GM04504 (cell line): ENCODE data around the gene CNTFR.
A peak's percentile ranks its signal among the peaks of the same experiment; 100 is the strongest.
"Not testable (repeated sequence)": the region's sequence is repeated elsewhere in the genome, so short reads cannot be mapped to it uniquely, and the experiment has no call there.

ENCODE experiments used
- DNase-seq: peaks from one replicate; pipeline ENCODE4 v3.0.0-alpha.2; 2012; ENCODE audit warnings: low read depth

Gene CNTFR

DNA sequence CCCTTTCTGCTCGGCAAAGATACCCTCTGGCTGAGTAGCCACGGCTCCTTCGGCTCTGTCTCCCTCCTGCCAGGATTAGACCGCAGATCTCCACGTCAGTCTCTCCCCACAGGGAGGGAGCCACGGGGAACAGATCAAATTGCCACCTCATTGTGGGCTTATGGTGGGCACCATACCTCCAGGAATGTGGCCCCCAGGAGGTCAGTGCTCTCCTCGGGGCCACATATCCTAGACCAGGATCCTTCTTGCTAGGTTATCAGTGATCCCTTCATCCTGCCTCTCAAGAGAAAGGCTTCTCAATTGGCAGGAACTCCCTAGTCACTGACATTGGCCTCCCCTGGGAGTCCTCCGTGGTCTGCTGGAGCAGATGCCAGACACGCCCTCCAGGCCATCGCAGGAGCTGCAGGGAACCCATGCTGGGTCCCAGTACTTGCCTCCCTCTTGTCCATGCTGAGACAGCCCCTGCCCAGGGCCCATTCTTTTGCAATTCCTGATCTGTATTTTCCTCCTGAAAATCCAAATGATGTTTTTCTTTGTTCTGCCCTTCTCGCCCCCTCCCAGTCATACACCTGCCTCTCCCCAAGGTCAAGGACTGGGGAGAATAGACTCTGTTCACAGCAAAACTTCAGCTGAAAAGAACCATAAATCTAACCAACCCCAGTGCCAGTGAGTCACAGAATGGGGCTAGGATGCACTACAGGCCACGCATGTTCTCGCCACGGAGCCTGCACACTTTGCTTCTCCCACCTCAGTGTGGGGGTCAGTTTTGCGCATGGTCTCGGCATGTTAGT is 35.1 kb downstream of the CNTFR start:
- DNase-seq = no peak

DNA sequence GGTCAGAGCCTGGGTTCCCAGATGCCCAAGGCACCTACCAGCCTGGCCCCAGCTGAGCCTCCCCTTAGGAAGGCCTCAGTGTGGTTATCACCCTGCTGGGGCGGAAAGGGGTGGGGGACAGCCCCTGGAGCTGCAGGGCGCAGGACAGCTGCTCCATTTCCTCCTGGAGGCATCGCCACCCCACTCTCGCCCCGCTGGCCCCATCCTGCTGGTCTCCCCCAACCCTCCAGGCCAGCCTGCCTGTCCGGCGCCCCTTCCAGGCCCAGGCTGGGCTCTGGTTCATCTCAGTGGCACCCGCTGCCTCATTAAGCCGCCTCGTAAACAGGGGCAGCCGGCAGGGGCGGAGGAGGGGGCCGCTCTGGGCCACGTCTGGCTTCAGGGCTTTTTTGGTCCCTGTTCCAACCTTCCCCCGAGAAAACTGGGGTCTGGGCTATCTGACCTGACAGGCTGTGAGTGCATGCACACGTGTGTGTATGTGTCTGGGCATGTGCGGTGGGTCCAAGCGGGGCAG is 36.0 kb downstream of the CNTFR start:
- no peak for DNase-seq

DNA sequence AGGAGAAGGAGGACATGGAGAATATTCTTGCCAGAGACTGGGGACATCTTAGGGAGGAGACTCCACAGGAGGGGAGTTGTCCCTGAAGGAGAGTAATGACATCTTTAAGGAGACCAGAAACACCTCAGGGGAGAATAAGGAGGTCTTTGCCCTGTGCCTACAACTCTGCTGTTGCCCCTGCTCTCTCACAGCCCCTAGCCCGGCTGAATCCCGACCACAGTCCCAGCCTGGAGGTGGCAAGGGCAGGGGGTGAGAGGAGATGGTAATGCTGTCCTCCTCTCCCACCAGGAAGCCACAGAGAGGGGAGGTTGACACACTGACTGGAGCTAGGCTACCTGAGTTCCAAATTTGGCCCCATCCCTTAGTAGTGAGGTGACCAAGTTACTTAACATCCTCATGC is 36.5 kb downstream of the CNTFR start:
- DNase-seq = no peak

DNA sequence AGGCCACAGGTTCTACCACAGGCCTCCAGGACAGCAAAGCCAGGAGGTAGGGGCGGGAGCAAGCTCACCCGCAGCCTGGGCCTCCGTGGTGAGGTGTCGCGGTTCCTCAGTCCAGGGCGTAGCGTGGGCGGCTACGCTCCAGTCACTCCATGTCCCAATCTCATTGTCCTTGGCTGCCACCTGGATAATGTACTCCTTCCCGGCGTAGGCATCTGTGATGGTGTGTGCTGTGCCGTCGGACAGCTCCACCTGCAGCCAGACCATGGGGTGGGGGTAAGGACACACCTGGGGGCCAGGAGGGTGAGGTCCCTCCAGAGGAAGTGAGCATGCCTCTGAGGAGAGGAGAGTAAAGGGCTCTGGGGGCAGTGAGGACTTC is 36.9 kb downstream of the CNTFR start:
- DNase-seq = no peak

DNA sequence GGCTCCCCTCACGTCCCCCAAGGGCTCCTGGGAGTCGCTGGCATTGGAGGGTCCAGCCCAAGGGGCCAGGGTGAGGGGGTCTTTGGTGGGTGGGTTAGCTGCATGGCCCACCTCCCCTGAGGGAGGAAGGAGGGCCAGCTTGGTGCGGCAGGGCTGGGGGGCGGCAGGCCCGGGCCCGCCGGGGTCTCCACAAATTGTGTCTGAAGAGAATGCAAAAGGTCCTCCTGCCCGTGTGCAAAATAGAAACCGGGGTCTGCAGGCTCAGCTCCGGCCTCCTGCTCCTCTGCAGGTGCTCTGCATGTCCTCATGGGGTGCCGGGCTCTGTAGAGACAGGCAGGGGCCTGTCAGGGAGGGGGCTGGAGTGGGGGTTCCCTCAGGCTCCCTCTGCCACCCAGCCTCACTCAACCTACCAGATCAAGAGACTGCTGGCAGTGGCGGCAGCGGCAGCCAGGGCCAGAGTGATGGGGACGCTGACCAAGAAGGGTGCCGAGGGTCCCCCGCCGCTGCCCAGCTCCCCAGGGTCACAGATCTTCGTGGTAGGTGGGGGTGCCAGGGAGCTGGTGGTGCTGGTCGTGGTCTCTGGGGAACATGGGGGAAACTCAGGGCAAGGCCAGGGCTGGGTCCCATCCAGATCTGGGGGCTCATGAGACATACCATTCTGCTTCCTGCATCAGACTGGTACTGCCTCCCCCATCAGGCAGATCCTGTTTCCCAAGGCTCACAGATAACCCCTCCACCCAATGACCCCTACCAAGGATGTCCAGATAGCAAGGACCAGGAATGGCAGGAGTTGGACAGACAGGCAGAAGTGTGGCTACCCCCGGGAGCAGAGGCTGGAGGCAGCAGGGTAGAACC is 37.5 kb downstream of the CNTFR start:
- no peak for DNase-seq

DNA sequence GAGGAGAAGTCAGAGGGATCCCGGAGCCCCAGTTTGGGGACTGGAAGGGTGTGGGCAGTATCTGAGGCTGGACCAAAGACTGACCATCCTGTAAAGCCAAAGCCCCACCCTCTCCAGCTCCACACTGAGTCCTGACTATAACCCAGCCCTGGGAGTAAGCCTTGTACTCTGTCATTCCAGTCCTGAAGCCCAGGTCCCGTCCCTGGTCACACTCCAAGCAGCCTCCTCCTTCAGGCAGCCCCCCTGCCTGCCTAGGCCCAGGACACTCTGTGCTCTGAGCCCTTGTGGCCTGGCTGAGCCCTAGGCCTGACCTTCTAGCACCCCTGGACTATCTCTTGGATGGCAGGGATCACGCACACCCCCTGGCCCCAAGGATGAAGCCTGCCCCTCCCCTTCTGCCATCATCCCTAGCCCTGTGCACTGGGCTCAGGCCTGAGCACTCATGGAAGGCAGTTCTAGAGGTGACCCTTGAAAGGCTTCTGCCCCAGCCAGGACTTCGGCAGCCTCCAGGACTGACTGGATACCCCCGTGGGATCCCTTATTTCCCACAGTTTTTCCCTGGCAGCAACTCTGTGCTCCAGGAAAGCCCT is 38.7 kb downstream of the CNTFR start:
- no peak for DNase-seq

DNA sequence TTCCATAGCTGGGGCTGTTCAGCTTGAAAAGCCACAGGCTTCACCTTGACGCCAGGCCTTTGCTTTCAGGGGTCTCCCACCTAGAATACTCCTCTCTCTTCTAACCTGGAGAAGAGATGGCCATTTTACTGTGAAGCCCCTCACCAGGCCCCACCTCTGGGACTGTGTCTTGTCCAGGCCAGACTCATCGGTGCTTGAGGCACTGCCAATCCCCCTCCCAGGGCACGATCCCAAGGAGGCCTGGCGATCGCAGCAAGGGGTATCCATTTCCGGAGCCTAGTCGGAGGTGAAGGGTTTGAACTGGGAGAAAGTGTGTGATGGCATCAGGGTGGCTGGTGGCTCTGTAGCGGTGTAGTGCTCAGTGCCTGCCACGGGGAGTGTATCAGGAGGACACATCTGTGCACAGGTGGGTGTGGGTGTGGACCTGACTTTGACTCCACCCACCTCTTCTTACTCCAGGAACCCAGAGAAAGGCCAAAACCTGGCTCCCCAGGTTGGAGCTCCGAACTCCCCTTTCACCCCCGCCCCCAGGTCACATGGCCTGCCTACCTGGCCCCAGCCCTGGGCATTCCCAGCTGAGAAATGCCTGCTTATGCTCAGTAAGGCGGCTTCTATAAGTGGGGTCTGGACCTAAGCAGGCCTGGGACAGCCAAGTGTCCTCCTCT is 39.4 kb downstream of the CNTFR start:
- no peak for DNase-seq

DNA sequence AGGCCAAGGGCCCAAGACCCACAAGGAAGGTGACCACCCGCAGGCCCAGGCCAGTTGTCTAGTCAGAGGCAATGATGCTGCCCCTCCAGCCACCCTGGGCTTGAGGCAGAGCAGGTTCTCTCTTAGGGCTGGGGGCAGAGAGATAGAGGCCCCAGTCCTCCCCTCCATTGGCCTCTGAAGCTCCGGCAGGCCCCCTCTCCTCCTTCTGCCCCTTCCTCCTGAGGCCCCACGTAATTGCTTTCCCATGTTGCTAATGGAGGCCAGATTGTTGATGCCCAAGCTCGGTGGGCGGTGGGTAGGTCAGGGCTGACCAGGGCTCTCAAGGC is 40.2 kb downstream of the CNTFR start:
- DNase-seq = no peak

DNA sequence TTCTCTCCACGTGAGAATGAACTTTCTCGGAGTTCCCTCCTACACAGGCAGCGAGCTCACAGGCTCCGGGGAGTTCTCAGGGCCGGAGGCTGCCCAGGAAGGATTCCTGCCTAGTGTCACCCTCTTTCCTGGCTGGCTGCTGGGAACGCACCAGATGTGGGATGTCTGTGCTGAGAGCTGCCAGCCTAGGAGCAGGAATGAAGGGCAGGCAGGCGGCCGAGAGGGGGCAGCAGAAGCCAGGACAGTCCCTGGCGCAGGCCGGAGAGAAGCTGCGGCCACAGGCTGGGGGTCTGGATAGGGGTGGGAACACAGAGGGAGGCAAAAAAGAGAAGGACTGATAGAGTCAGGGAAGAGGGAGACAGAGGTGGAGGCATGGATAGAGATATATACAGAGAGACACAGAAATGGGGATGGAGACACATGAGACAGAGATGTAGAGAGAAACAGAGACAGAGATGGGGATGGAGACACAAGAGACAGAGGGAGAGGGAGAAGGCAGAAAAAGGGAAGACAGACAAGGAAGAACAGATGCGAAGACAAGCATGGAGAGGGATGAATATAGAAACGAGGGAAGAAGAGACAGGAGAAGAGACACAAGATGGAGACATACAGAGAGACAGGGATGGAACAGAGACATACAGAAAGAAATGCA is 41.4 kb downstream of the CNTFR start:
- DNase-seq = peak; percentile 48

DNA sequence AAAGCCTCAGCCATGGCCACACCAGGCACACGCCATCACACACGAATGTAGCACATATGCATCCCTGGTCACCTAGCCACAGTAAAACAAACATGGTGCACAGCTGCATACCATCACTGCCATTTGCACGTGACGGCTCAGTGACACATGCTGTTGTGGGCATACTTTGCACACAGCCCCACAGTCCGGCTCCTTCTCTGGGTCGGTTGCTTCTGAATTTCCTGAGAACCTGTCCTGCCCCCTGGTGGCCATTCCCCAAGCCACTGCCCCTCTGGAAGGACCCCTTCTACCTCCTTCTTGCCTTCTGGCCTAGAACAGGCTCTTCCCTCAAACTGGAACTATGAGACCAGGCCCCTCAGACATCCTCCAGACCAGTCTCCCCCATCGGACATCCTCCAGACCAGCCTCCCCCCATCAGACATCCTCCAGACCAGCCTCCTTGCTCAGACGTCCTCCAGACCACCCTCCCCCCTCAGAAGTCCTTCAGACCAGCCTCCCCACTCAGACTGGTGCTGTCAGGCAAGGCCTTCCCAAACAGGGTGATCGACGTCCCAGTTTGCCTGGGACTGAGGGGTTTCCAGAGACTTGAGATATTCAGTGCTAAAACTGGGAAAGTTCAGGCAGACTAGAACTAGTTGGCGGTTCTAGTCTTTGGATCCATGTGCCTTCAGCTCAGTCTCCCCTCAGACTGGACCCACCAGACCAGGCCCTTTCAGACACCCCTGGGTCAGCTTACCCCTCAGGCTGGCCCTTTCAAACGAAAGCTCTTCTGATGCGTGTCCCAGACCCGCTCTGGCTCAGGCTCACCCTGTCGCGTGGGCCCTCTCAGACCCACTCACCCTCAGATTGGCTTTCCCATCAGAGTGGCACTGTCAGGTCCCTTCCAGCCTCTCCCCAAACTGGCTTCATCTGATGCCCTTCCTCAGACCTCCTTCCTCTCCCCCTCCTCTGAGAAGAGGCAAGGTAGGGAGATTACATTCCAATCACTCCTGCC is 42.4 kb downstream of the CNTFR start:
- peak; percentile 36 for DNase-seq

DNA sequence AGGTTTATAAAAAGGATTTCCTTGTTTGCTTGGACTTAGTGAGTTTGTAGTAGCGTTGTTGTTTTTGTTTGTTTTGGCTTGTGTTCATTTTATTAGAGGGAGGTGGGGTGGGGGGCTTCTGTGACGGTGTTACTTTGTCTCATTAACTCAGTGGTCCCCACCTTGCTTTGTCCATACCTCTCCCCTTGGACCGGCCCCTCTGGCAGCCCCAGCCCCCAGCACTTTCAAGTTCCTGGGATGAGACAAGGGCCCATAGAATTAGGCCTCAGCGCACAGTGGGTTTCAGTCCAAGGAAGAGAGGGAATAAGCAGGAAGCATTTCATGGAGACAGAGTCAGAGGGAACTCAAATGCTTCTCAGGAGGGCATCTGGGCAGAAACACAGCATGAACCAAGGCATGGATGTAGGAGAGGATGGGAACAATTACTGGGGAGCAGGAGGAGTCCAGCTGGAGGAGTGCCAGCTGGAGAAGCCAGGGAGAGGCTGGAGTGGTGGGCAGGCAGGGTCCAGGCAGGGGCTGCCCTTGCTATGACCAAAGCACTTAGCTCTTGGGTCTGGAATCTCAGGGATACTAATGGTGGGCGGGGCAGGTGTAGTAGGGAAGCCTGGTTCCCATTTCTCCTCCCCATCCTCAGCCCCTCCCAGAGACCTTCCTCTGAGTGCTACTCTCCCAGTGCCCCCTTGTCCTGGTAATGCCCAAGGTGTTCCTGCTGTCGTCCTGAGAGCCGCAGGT is 43.3 kb downstream of the CNTFR start:
- DNase-seq = no peak

DNA sequence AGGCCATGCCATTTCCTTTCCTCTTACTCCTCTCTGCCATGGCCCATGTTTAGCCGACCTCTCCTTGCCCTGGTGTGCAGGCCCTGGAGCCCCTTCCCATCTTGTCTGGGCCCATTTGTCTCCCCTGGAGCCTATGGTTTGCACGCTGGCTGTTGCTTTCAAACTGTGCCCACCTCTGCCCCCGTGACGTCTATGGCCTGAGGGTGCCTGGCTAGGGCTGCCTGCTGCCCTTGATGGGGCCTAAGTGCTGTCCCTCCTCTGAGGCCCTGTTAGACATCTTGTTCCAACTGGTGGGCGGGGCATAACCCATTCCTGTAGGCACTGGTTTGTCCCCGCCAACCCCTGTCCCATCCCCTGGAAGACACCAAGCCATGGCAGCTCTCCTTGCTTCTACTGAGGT is 44.0 kb downstream of the CNTFR start:
- DNase-seq = no peak

DNA sequence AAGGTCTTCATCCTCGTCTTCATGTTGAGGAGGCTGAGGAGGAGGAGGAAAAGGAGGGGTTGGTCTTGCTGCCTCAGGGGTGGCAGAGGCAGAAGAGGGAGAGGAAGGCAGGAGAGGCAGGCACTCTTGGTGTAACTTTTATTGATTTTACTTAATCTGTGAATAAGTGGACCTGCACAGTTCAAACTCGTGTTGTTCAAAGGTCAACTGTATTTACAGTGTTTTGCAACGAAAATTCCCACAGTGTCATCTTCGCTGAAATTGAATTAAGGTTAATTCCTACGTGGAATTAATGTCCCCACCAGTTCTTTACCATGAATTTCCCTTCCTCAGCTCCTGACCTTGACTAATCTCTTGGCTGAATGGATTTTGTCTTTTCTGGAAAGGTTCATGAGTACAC is 45.5 kb downstream of the CNTFR start:
- no peak for DNase-seq

DNA sequence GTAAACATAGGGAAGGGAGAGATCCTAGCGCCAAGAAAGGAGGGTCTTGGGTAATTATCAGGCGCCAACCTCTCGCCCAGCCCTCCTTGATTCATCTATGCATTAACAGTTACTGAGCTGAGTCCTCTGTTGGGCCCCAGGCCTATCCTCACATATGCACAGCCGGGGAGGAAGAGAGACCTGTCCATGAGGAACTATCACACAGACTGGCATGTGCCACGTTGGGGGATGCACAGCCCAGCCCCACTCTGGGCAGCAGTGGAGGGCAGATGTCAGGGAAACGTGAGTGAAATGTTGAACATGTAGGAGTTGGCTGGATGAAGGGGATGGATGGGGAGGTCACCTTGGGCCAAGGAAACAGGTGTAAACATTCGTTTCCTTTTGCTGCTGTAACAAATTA is 48.0 kb downstream of the CNTFR start:
- no peak for DNase-seq

DNA sequence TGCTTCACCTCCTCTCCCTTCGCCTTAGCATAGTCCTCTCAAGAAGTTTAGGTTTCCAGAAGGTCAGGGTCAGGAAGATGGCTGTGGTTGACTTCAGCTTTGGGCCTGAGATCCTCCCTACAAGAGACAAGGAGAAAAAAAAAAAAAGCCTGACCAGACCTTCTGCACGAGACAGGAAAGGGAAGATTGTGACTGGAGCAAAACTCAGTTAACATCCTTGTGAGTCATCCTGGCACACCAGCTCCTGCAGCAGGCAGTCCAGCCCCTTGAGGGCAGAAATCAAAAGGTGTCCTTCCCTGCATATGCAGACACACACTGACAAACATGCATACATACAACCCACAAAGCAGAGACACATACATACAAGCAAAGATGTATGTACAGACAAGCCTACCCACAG is 48.7 kb downstream of the CNTFR start:
- DNase-seq = peak; percentile 42

DNA sequence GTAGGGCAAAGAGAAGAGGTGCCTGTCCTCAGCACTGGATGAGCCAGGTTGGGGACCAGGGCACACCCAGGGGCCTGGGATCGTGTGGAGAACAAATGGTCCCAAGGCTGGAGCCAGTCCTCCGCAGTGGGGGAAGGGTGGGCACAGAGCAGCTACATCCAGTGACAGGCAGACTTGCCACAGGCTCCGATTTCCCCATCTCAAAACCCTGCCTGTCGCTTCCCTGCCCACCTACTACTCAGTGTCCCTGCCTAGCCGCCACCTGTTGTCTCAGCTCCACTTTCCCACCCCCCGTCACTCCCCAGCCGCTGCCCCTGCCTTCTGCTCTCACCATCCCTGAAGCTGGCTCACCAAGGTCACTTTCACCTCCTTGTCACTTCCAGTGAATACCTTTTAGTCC is 52.8 kb downstream of the CNTFR start:
- DNase-seq = no peak

DNA sequence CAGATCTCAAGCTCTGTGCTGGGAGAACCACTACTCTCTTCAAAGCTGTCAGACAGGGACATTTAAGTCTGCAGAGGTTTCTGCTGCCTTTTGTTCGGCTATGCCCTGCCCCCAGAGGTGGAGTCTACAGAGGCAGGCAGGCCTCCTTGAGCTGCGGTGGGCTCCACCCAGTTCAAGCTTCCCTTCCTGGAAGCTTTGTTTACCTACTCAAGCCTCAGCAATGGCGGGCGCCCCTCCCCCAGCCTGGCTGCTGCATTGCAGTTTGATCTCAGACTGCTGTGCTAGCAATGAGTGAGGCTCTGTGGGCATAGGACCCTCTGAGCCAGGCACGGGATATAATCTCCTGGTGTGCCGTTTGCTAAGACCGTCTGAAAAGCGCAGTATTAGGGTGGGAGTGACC is 57.5 kb downstream of the CNTFR start:
- not testable (repeated sequence) for DNase-seq

DNA sequence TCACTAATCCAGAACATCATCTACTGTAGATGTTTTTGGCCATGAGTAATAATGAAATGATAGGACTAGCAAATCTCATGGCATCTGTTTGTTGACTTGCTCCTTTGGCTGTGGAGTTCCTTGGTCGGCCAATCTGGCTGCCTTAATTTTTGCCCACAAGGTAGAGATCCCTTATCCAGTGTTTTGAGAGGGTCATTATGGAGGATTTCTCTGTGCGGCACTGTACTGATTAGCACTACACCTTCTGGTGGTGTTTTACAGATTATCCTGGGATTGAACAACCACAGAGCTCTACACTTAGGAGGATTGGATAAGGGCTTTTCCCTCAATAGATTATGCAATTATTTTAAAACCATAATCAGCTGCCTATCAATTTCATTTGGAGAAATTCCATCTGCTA is 63.5 kb downstream of the CNTFR start:
- no peak for DNase-seq

DNA sequence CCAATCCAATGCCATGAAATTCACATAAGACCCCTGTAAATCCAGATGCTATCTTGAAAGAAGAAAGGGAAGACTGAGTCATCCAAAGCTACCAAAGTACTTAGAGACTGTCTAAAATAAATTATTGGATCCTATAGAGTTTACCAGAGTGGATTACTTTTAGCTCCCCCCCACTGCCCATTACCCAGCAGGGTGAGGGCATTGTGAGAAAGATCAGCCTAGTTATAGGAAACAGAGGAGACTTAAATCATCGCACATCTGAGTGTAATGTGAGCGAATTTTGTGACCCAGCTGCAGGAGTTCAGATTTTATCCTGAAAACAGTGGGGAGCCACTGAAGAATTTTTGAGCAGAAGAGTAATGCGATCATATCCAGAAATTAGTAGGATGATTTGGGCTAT is 65.2 kb downstream of the CNTFR start:
- DNase-seq = no peak
